Ishikawa (cell line): Measurements from ENCODE around the gene HOXB5.

Source experiments
- CEBPB ChIP-seq: IDR thresholded peaks from 2 replicates; pipeline ENCODE4 v1.6.1; 2012
- CREB1 ChIP-seq: IDR thresholded peaks from 2 replicates; pipeline ENCODE4 v1.6.1; 2012; ENCODE audit warnings: low read depth
- EGR1 ChIP-seq: IDR thresholded peaks from 2 replicates; pipeline ENCODE4 v1.6.1; 2012
- EP300 ChIP-seq: IDR thresholded peaks from 2 replicates; pipeline ENCODE4 v1.6.1; 2012; ENCODE audit warnings: borderline replicate concordance
- FOXM1 ChIP-seq: IDR thresholded peaks from 2 replicates; pipeline ENCODE4 v1.6.1; 2012; ENCODE audit warnings: low read depth, borderline replicate concordance
- MAX ChIP-seq: IDR thresholded peaks from 2 replicates; pipeline ENCODE4 v1.6.1; 2012
- NFIC ChIP-seq: IDR thresholded peaks from 2 replicates; pipeline ENCODE4 v1.6.1; 2012
- RAD21 ChIP-seq: IDR thresholded peaks from 2 replicates; pipeline ENCODE4 v1.6.1; 2012; ENCODE audit warnings: low read depth
- TAF1 ChIP-seq: IDR thresholded peaks from 2 replicates; pipeline ENCODE4 v1.6.1; 2012; ENCODE audit warnings: low read depth, mild to moderate bottlenecking
- TCF12 ChIP-seq: IDR thresholded peaks from 2 replicates; pipeline ENCODE4 v1.6.1; 2012; ENCODE audit warnings: low read depth
- TEAD4 ChIP-seq: IDR thresholded peaks from 2 replicates; pipeline ENCODE4 v1.6.1; 2012
- USF1 ChIP-seq: IDR thresholded peaks from 2 replicates; pipeline ENCODE4 v1.6.1; 2012
- YY1 ChIP-seq: IDR thresholded peaks from 2 replicates; pipeline ENCODE4 v1.6.1; 2012; ENCODE audit warnings: low read depth
- ZBTB7A ChIP-seq: IDR thresholded peaks from 2 replicates; pipeline ENCODE4 v1.6.1; 2012; ENCODE audit warnings: low read depth
- TF ChIP-seq, protein P1 (sequence below): IDR thresholded peaks from 2 replicates; pipeline ENCODE4 v1.6.1; 2012; ENCODE audit warnings: low read depth, mild to moderate bottlenecking

Gene HOXB5

GRCh38 chr17:48597528-48597777, 3.9 kb upstream of the HOXB5 start:
- TF ChIP-seq EGR1 (no peak), TEAD4 (no peak), CREB1 (no peak), USF1 (no peak), NFIC (no peak), EP300 (no peak)
- TF ChIP-seq, protein P1, sequence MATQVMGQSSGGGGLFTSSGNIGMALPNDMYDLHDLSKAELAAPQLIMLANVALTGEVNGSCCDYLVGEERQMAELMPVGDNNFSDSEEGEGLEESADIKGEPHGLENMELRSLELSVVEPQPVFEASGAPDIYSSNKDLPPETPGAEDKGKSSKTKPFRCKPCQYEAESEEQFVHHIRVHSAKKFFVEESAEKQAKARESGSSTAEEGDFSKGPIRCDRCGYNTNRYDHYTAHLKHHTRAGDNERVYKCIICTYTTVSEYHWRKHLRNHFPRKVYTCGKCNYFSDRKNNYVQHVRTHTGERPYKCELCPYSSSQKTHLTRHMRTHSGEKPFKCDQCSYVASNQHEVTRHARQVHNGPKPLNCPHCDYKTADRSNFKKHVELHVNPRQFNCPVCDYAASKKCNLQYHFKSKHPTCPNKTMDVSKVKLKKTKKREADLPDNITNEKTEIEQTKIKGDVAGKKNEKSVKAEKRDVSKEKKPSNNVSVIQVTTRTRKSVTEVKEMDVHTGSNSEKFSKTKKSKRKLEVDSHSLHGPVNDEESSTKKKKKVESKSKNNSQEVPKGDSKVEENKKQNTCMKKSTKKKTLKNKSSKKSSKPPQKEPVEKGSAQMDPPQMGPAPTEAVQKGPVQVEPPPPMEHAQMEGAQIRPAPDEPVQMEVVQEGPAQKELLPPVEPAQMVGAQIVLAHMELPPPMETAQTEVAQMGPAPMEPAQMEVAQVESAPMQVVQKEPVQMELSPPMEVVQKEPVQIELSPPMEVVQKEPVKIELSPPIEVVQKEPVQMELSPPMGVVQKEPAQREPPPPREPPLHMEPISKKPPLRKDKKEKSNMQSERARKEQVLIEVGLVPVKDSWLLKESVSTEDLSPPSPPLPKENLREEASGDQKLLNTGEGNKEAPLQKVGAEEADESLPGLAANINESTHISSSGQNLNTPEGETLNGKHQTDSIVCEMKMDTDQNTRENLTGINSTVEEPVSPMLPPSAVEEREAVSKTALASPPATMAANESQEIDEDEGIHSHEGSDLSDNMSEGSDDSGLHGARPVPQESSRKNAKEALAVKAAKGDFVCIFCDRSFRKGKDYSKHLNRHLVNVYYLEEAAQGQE = no peak

GRCh38 chr17:48596735-48597527, 3.4 kb upstream of the HOXB5 start:
- TF ChIP-seq TCF12 (no peak), EGR1 (no peak), ZBTB7A (no peak; the same call in 1 of the 2 replicates), EP300 (no peak), MAX (no peak), CREB1 (no peak), RAD21 (no peak), TEAD4 (no peak), NFIC (no peak)
- TF ChIP-seq, protein P1 = no peak

GRCh38 chr17:48596000-48596734, 2.6 kb upstream of the HOXB5 start:
- TF ChIP-seq ZBTB7A = no peak
- no peak for TF ChIP-seq TAF1
- TF ChIP-seq TEAD4 = no peak
- no peak for TF ChIP-seq FOXM1
- TF ChIP-seq USF1 = no peak
- TF ChIP-seq CREB1 = no peak
- no peak for TF ChIP-seq RAD21
- no peak for TF ChIP-seq MAX
- TF ChIP-seq NFIC = no peak
- no peak for TF ChIP-seq EGR1
- TF ChIP-seq CEBPB = no peak

GRCh38 chr17:48595278-48595999, 1.9 kb upstream of the HOXB5 start:
- TF ChIP-seq CREB1 (no peak), TAF1 (no peak), ZBTB7A (no peak), EP300 (no peak), FOXM1 (no peak), YY1 (no peak), NFIC (no peak), EGR1 (no peak), TEAD4 (no peak), USF1 (no peak), RAD21 (no peak)
- TF ChIP-seq, protein P1 = no peak
